GM10248 (cell line): ENCODE measurements around the gene PIK3C2G.

Experiments
- CTCF ChIA-PET: fragments of 300-600 bp; sonication (Branson Sonifier 250); formaldehyde crosslinking; extraction: SDS; loops from one replicate; lab custom pipeline; 2021; ENCODE audit warnings: antibody characterized with exemption; lab: Yijun Ruan, JAX
- POLR2A ChIA-PET: fragments of 350-650 bp; sonication (Branson Sonifier 250); formaldehyde crosslinking; extraction: SDS; loops from one replicate; lab custom pipeline; 2020; ENCODE audit warnings: antibody characterized with exemption; lab: Yijun Ruan, JAX
- DNase-seq: peaks from one replicate; pipeline ENCODE4 v3.0.0; 2012; ENCODE audit errors: extremely low spot score
- TF ChIP-seq, protein P1 (sequence below): IDR thresholded peaks from 2 replicates; pipeline ENCODE4 v1.5.1; 2012; ENCODE audit warnings: mild to moderate bottlenecking, low read depth; ENCODE audit errors: extremely low read depth, missing control alignments, control extremely low read depth

The PIK3C2G gene

DNA sequence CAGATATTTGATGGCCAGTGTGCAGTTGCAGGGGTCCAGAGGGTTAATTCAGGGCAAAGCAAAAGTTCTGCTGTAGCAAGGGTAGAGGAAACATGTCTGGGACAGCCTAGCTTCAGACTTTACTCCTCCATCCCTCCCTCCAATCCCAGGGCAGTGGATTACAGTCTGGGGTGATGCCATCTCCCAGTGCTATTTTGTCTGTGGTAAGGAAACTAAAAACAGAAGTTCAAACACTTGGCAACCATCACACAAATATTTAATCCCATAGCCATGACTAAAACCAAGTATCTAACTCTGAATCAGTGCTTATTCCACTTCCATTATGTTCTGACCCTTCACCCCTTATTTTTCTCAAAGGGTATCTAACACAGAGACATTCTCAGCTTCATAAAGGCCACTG lies 61.8 kb downstream of the PIK3C2G start:
- POLR2A ChIA-PET = no interaction called here
- CTCF ChIA-PET = interaction anchor here (2.4 kb wide), 1 partner anchor 17 kb away, joined by 5 read pairs; no protein-coding TSS in a partner anchor
- no peak for DNase-seq
- TF ChIP-seq, protein P1, sequence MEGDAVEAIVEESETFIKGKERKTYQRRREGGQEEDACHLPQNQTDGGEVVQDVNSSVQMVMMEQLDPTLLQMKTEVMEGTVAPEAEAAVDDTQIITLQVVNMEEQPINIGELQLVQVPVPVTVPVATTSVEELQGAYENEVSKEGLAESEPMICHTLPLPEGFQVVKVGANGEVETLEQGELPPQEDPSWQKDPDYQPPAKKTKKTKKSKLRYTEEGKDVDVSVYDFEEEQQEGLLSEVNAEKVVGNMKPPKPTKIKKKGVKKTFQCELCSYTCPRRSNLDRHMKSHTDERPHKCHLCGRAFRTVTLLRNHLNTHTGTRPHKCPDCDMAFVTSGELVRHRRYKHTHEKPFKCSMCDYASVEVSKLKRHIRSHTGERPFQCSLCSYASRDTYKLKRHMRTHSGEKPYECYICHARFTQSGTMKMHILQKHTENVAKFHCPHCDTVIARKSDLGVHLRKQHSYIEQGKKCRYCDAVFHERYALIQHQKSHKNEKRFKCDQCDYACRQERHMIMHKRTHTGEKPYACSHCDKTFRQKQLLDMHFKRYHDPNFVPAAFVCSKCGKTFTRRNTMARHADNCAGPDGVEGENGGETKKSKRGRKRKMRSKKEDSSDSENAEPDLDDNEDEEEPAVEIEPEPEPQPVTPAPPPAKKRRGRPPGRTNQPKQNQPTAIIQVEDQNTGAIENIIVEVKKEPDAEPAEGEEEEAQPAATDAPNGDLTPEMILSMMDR = no peak

DNA sequence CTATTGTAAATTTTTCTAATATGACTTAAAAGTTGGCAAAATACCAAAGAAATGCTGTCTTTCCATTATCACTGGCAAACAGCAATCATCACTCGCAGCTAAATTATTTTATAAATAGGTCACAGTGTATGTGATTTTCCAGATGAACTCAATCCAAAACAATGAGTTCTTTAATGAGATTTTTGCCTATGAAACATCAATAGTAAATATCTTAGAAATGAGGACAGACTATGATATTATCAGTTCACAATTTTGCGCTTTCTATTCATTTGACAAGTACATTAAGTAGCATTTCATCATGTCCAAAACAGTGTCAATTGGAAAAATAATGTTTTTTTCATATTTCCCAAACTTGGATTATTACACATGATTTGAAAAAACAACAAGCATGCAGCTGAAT lies 65.7 kb downstream of the PIK3C2G start:
- no peak for DNase-seq
- ChIA-PET POLR2A (no interaction called here), CTCF (no interaction called here)
- TF ChIP-seq, protein P1 = no peak

DNA sequence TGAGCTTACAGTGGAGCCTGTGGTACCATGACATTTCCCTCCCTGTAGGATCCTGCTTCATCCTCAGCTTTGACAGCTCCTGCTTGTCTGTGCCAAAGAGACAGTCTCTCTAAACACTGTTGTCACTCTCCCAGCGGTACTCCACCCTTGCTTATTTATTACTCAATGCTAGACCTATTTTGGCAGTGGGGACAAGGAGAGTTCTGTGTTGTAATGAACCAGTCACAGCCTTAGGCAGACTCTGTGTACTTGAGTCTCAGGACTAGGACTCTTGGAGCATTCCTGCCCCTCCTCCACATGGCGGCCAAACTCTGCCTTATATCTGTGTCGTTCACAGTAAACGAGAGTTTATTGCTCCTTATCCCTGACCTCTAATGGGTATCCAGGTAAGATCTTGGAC lies 70.9 kb downstream of the PIK3C2G start:
- DNase-seq = no peak
- TF ChIP-seq, protein P1 = no peak
- POLR2A ChIA-PET = no interaction called here
- CTCF ChIA-PET = no interaction called here

DNA sequence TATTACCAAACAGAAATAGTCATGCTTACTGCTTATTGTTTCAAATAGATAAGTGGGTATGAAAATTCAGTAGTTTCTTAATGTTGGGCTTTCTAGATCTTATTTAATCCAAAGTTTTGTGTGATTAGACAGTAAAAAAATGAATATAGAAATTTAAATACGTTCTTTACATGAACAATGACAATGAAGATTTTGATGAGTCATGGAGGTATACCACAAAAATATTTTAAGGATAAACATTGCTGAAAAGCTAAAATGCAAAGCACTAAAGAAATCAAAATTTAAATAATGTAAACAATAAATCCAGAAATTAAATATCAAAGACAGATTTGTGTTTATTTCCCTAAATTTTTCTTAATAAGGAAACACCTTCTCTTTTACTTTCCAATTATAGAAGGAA lies 78.3 kb downstream of the PIK3C2G start:
- CTCF ChIA-PET = no interaction called here
- TF ChIP-seq, protein P1 = no peak

DNA sequence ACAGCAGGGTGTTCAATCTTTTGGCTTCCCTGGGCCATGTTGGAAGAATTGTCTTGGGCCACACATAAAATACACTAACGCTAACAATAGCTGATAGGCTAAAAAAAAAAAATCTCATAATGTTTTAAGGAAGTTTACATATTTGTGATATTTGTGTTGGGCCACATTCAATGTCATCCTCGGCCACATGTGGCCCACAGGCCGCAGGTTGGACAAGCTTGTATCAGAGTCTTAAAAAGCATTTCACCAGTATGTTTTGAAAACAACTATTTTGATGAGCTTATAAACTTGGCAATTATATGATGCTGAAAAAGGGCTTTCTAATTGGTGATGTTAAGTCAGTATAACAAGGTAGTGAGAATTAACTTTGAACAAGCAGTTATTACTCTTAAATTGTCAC lies 78.9 kb downstream of the PIK3C2G start:
- POLR2A ChIA-PET = no interaction called here
- CTCF ChIA-PET = interaction anchor here (0.7 kb wide), 1 partner anchor 21 kb away, joined by 3 read pairs; no protein-coding TSS in a partner anchor

More for the DNA sequence above, 78.3 kb downstream of the PIK3C2G start:
- POLR2A ChIA-PET = no interaction called here
- DNase-seq = no peak

DNA sequence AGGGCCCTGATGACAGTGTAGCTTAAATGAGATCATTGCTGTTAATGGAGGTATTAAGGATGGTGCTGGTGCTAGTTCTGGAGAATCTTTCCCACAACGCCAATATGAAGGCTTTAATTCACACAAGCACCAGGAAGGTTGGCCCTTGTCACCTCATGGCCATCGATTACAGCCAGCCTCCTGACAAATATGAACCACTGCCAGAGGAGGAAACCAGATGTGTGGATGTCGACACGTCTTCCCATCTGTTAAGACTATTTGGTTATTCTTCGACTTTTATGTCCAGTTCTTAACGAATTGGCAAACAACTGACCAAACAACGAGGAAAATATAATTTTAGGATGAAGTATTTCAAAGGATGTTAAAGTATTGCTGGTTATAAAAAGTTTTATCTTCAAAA lies 79.5 kb downstream of the PIK3C2G start:
- TF ChIP-seq, protein P1 = no peak
- CTCF ChIA-PET = interaction anchor here (0.7 kb wide), 1 partner anchor 21 kb away, joined by 3 read pairs; no protein-coding TSS in a partner anchor
- POLR2A ChIA-PET = no interaction called here
- no peak for DNase-seq

More for the DNA sequence above, 78.9 kb downstream of the PIK3C2G start:
- TF ChIP-seq, protein P1 = no peak
- no peak for DNase-seq
